IPS-NIHi11 (cell line): ENCODE data around the gene ZNF423.
"Not testable (repeated sequence)": the region's sequence is repeated elsewhere in the genome, so short reads cannot be mapped to it uniquely, and the experiment has no call there.

ENCODE experiments used
- DNase-seq: peaks from one replicate; pipeline ENCODE4 v3.0.0; 2012; ENCODE audit warnings: mixed read lengths, low spot score

Gene ZNF423

GRCh38 chr16:49510141-49510540, 345.8 kb downstream of the ZNF423 start:
- no peak for DNase-seq

GRCh38 chr16:49506058-49507013, 349.6 kb downstream of the ZNF423 start:
- DNase-seq: not testable (repeated sequence)

GRCh38 chr16:49505556-49505955, 350.4 kb downstream of the ZNF423 start:
- DNase-seq: no peak

- DNase-seq: no peak
These were observed 351.3 kb downstream of the ZNF423 start for GRCh38 chr16:49504626-49505025.

GRCh38 chr16:49504023-49504364, 351.9 kb downstream of the ZNF423 start:
- no peak for DNase-seq

- DNase-seq: no peak
These were observed 352.5 kb downstream of the ZNF423 start for GRCh38 chr16:49503256-49504022.

GRCh38 chr16:49502136-49502881, 353.6 kb downstream of the ZNF423 start:
- DNase-seq: no peak

GRCh38 chr16:49499869-49500610, 355.9 kb downstream of the ZNF423 start:
- DNase-seq: no peak

GRCh38 chr16:49499414-49499785, 356.5 kb downstream of the ZNF423 start:
- DNase-seq: no peak

GRCh38 chr16:49498666-49499413, 357.1 kb downstream of the ZNF423 start:
- no peak for DNase-seq

GRCh38 chr16:49498264-49498663, 357.6 kb downstream of the ZNF423 start:
- DNase-seq: no peak

GRCh38 chr16:49497466-49497865, 358.4 kb downstream of the ZNF423 start:
- no peak for DNase-seq

GRCh38 chr16:49496656-49497055, 359.3 kb downstream of the ZNF423 start:
- DNase-seq: no peak

GRCh38 chr16:49495596-49496355, 360.1 kb downstream of the ZNF423 start:
- DNase-seq: no peak

- DNase-seq: no peak
These were observed 360.9 kb downstream of the ZNF423 start for GRCh38 chr16:49494891-49495566.

- no peak for DNase-seq
These were observed 361.4 kb downstream of the ZNF423 start for GRCh38 chr16:49494474-49494873.

- no peak for DNase-seq
These were observed 362.1 kb downstream of the ZNF423 start for GRCh38 chr16:49493836-49494235.

GRCh38 chr16:49492896-49493626, 362.9 kb downstream of the ZNF423 start:
- DNase-seq: no peak
